SK-N-MC (cell line): ENCODE measurements around the gene PRSS8.

Experiments
- EZH2 ChIP-seq: fragments of 200-600 bp; sonication (generic); IDR thresholded peaks from one replicate; pipeline ENCODE4 v1.6.1; 2017; ENCODE audit warnings: antibody characterized with exemption
- FOXP2 ChIP-seq: optimal IDR thresholded peaks from 2 replicates; pipeline ENCODE3; 2011; ENCODE audit warnings: mild to moderate bottlenecking, moderate library complexity; ENCODE audit not compliant: insufficient read depth; ENCODE audit errors: extremely low read length, control extremely low read depth
- POLR2AphosphoS5 ChIP-seq: IDR thresholded peaks from 2 replicates; pipeline ENCODE4 v1.6.1; 2012; ENCODE audit warnings: mild to moderate bottlenecking, low read depth, low read length, borderline replicate concordance

GRCh38 chr16:31125844-31126243 is 9.7 kb downstream of the PRSS8 start:
- TF ChIP-seq EZH2 (no peak), POLR2AphosphoS5 (no peak), FOXP2 (no peak)
